HepG2 (cell line): ENCODE results near the gene RPL35. TPM values are rescaled to one million over a fixed set of nuclear protein-coding genes. Genes with fewer than 3 reads are reported as not detected.

Source experiments
- HINFP ChIP-seq: sonication (generic); formaldehyde crosslinking; IDR thresholded peaks from 2 replicates; pipeline ENCODE4 v1.4.0; 2020; ENCODE audit warnings: low read depth, mild to moderate bottlenecking, missing genetic modification reagents
- RBFOX2 ChIP-seq: fragments of 200-400 bp; formaldehyde crosslinking; IDR thresholded peaks from 2 replicates; pipeline ENCODE4 v1.6.1; 2017; ENCODE audit warnings: low read depth, mild to moderate bottlenecking, low read length
- RELA ChIP-seq: sonication (generic); formaldehyde crosslinking; IDR thresholded peaks from 2 replicates; pipeline ENCODE4 v1.4.0; 2020; ENCODE audit warnings: missing genetic modification reagents
- UBTF ChIP-seq: sonication (generic); formaldehyde crosslinking; IDR thresholded peaks from 2 replicates; pipeline ENCODE4 v1.4.0; 2020; ENCODE audit warnings: mild to moderate bottlenecking, missing genetic modification reagents
- polyA plus RNA-seq, 8 experiments: library from polyadenylated mRNA; depleted of rRNA in 3 of 8; stranded (reverse) in 7 of 8; unstranded in 1 of 8; fragments of >200 nt; fragmentation: Illumina TruSeq in 4 of 8; extraction: Trizol in 4 of 8; gene quantifications; 2 replicates each; pipeline versions ENCODE4 v1.2.1 to v1.2.3, GENCODE V29; 2011 to 2016; ENCODE audit warnings: low read depth in 4 of 8, missing spikeins in 1 of 8, mixed read lengths in 1 of 8; ENCODE audit not compliant: insufficient read depth in 1 of 8
- total RNA-seq, 5 experiments: library from RNA; depleted of rRNA; stranded (reverse); fragments of >200 nt; fragmentation: Illumina TruSeq; extraction: Trizol; gene quantifications; 2 replicates each; pipeline ENCODE4 v1.2.3, GENCODE V29; 2016; ENCODE audit warnings: low read depth in 1 of 5
- TF ChIP-seq, protein P1 (sequence below): sonication (generic); formaldehyde crosslinking; IDR thresholded peaks from 2 replicates; pipeline ENCODE4 v1.5.1; 2020; ENCODE audit warnings: mild to moderate bottlenecking, missing genetic modification reagents, moderate library complexity

Gene RPL35
- total and polyA plus RNA-seq, 2 of the 13 experiments (the other 11 are each of a cell fraction or from before 2014, with no cell fraction given), result 2,153 to 2,935 TPM

DNA sequence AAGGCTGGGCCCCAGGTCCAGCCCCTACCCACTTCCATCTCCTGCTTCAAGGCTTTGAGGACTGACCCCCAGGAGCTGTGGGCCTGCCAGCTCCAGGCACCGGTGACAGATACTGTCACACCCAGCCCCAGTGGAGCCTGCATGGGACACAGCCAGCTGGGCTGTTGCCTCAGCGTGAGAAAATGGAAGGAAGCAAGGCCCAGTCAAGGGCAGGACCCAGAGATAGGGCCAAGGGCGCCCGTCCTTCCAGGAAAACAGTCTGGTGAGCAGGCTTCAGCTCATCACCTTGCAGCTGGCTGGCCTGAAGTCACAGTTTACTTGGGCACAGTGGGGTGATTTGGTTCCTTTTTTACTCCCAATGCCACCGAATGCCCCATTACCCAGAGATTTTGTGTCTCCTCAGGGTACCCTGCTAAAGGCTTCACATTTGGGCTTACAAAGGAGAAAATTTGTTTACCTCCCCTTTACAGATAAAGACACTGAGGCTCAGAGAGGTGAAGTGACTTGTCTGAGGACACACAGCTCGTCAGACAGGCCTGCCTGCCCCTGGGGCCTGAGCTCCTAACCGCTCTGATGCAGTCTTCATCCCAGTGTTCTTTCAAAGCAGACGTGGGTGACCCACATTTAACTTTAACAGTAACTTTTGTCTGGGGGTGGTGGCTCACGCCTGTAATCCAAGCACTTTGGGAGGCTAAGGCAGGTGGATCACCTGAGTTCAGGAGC is 30.0 kb downstream of the RPL35 start (continued):
- TF ChIP-seq UBTF (peak; percentile 60; the same call in 1 of the 2 replicates), RELA (CRISPR knock-in tag) (no peak), HINFP (CRISPR knock-in tag) (no peak), RBFOX2 (no peak)
- TF ChIP-seq, protein P1, sequence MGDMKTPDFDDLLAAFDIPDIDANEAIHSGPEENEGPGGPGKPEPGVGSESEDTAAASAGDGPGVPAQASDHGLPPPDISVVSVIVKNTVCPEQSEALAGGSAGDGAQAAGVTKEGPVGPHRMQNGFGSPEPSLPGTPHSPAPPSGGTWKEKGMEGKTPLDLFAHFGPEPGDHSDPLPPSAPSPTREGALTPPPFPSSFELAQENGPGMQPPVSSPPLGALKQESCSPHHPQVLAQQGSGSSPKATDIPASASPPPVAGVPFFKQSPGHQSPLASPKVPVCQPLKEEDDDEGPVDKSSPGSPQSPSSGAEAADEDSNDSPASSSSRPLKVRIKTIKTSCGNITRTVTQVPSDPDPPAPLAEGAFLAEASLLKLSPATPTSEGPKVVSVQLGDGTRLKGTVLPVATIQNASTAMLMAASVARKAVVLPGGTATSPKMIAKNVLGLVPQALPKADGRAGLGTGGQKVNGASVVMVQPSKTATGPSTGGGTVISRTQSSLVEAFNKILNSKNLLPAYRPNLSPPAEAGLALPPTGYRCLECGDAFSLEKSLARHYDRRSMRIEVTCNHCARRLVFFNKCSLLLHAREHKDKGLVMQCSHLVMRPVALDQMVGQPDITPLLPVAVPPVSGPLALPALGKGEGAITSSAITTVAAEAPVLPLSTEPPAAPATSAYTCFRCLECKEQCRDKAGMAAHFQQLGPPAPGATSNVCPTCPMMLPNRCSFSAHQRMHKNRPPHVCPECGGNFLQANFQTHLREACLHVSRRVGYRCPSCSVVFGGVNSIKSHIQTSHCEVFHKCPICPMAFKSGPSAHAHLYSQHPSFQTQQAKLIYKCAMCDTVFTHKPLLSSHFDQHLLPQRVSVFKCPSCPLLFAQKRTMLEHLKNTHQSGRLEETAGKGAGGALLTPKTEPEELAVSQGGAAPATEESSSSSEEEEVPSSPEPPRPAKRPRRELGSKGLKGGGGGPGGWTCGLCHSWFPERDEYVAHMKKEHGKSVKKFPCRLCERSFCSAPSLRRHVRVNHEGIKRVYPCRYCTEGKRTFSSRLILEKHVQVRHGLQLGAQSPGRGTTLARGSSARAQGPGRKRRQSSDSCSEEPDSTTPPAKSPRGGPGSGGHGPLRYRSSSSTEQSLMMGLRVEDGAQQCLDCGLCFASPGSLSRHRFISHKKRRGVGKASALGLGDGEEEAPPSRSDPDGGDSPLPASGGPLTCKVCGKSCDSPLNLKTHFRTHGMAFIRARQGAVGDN, result 0 out of 2 replicates have a peak, but pooled peaks have one; percentile 14
